ENCODE results near the gene HCRTR1.
A peak's percentile ranks its signal among the peaks of the same experiment; 100 is the strongest.

The HCRTR1 gene

GRCh38 chr1:31607360-31607759, 10.1 kb upstream of the HCRTR1 start:
- Histone ChIP-seq H3K79me2 (ENCODE audit: control insufficient read depth, insufficient read depth, low read length, unreplicated experiment) (no peaks in the 10 kb centered on the region), H3K4me3 (ENCODE audit: low read depth, low read length) (no peak overlapping the region)

GRCh38 chr1:31609514-31610118, 7.9 kb upstream of the HCRTR1 start:
- Histone ChIP-seq H3K4me1 (ENCODE audit: control insufficient read depth, insufficient read depth, low read length, unreplicated experiment) (peaks cover 4% of the 10 kb centered on the region), H3K79me2 (ENCODE audit: control insufficient read depth, insufficient read depth, low read length, unreplicated experiment) (no peaks in the 10 kb centered on the region), H3K36me3 (ENCODE audit: insufficient read depth, low read length) (no peaks in the 10 kb centered on the region), H3K4me3 (ENCODE audit: low read depth, low read length) (no peak overlapping the region), H3K27me3 (ENCODE audit: insufficient read depth, low read length) (no peaks in the 10 kb centered on the region), H3K27ac (ENCODE audit: low read depth, low read length) (no peak overlapping the region), H2AFZ (ENCODE audit: low read length, unreplicated experiment) (no peak overlapping the region)

More at GRCh38 chr1:31607360-31607759, 10.1 kb upstream of the HCRTR1 start:
- H3K27ac ChIP-seq (ENCODE audit: low read depth, low read length): no peak overlapping the region
- H2AFZ ChIP-seq (ENCODE audit: low read length, unreplicated experiment): no peak overlapping the region
- no peaks in the 10 kb centered on the region for H3K36me3 ChIP-seq (ENCODE audit: insufficient read depth, low read length)
- H3K27me3 ChIP-seq (ENCODE audit: insufficient read depth, low read length): no peaks in the 10 kb centered on the region
- no peaks in the 10 kb centered on the region for H3K4me1 ChIP-seq (ENCODE audit: control insufficient read depth, insufficient read depth, low read length, unreplicated experiment)

- H3K4me1 ChIP-seq (ENCODE audit: control insufficient read depth, insufficient read depth, low read length, unreplicated experiment): peaks cover 4% of the 10 kb centered on the region
- no peak overlapping the region for H3K4me3 ChIP-seq (ENCODE audit: low read depth, low read length)
- no peaks in the 10 kb centered on the region for H3K79me2 ChIP-seq (ENCODE audit: control insufficient read depth, insufficient read depth, low read length, unreplicated experiment)
- H2AFZ ChIP-seq (ENCODE audit: low read length, unreplicated experiment): no peak overlapping the region
- H3K27me3 ChIP-seq (ENCODE audit: insufficient read depth, low read length): peaks cover 23% of the 10 kb centered on the region
- H3K36me3 ChIP-seq (ENCODE audit: insufficient read depth, low read length): no peaks in the 10 kb centered on the region
- H3K27ac ChIP-seq (ENCODE audit: low read depth, low read length): no peak overlapping the region
These were observed 3.0 kb upstream of the HCRTR1 start for GRCh38 chr1:31614414-31615005.

GRCh38 chr1:31615414-31615813, 2.1 kb upstream of the HCRTR1 start:
- Histone ChIP-seq H3K27ac (ENCODE audit: low read depth, low read length) (no peak overlapping the region), H3K36me3 (ENCODE audit: insufficient read depth, low read length) (no peaks in the 10 kb centered on the region), H3K4me3 (ENCODE audit: low read depth, low read length) (no peak overlapping the region), H3K79me2 (ENCODE audit: control insufficient read depth, insufficient read depth, low read length, unreplicated experiment) (no peaks in the 10 kb centered on the region), H3K4me1 (ENCODE audit: control insufficient read depth, insufficient read depth, low read length, unreplicated experiment) (peaks cover 4% of the 10 kb centered on the region), H3K27me3 (ENCODE audit: insufficient read depth, low read length) (peaks cover 23% of the 10 kb centered on the region), H2AFZ (ENCODE audit: low read length, unreplicated experiment) (no peak overlapping the region)

- H3K27ac ChIP-seq (ENCODE audit: low read depth, low read length): no peak overlapping the region
- H3K4me3 ChIP-seq (ENCODE audit: low read depth, low read length): no peak overlapping the region
- H3K36me3 ChIP-seq (ENCODE audit: insufficient read depth, low read length): no peaks in the 10 kb centered on the region
- no peak overlapping the region for H2AFZ ChIP-seq (ENCODE audit: low read length, unreplicated experiment)
- H3K79me2 ChIP-seq (ENCODE audit: control insufficient read depth, insufficient read depth, low read length, unreplicated experiment): no peaks in the 10 kb centered on the region
- H3K27me3 ChIP-seq (ENCODE audit: insufficient read depth, low read length): peaks cover 23% of the 10 kb centered on the region
- H3K4me1 ChIP-seq (ENCODE audit: control insufficient read depth, insufficient read depth, low read length, unreplicated experiment): peaks cover 4% of the 10 kb centered on the region
These were observed 1.6 kb upstream of the HCRTR1 start for GRCh38 chr1:31615939-31616338.

GRCh38 chr1:31617916-31618746, 642 bp downstream of the HCRTR1 start:
- no peaks in the 10 kb centered on the region for H3K36me3 ChIP-seq (ENCODE audit: insufficient read depth, low read length)
- no peak overlapping the region for H3K27ac ChIP-seq (ENCODE audit: low read depth, low read length)
- H3K4me1 ChIP-seq (ENCODE audit: control insufficient read depth, insufficient read depth, low read length, unreplicated experiment): peaks cover 4% of the 10 kb centered on the region
- H3K79me2 ChIP-seq (ENCODE audit: control insufficient read depth, insufficient read depth, low read length, unreplicated experiment): no peaks in the 10 kb centered on the region
- H3K4me3 ChIP-seq (ENCODE audit: low read depth, low read length): peak overlapping the region; percentile 77
- H2AFZ ChIP-seq (ENCODE audit: low read length, unreplicated experiment): peak overlapping the region; percentile 42
- peaks cover 23% of the 10 kb centered on the region for H3K27me3 ChIP-seq (ENCODE audit: insufficient read depth, low read length)

GRCh38 chr1:31618916-31619846, 1.7 kb downstream of the HCRTR1 start:
- Histone ChIP-seq H3K36me3 (ENCODE audit: insufficient read depth, low read length) (no peaks in the 10 kb centered on the region), H3K4me1 (ENCODE audit: control insufficient read depth, insufficient read depth, low read length, unreplicated experiment) (peaks cover under 1% of the 10 kb centered on the region), H3K4me3 (ENCODE audit: low read depth, low read length) (no peak overlapping the region), H3K27me3 (ENCODE audit: insufficient read depth, low read length) (peaks cover 23% of the 10 kb centered on the region), H2AFZ (ENCODE audit: low read length, unreplicated experiment) (no peak overlapping the region), H3K27ac (ENCODE audit: low read depth, low read length) (no peak overlapping the region), H3K79me2 (ENCODE audit: control insufficient read depth, insufficient read depth, low read length, unreplicated experiment) (no peaks in the 10 kb centered on the region)

GRCh38 chr1:31620631-31621497, 3.4 kb downstream of the HCRTR1 start:
- Histone ChIP-seq H3K27ac (ENCODE audit: low read depth, low read length) (no peak overlapping the region), H3K79me2 (ENCODE audit: control insufficient read depth, insufficient read depth, low read length, unreplicated experiment) (no peaks in the 10 kb centered on the region), H3K4me3 (ENCODE audit: low read depth, low read length) (no peak overlapping the region), H3K36me3 (ENCODE audit: insufficient read depth, low read length) (no peaks in the 10 kb centered on the region), H2AFZ (ENCODE audit: low read length, unreplicated experiment) (no peak overlapping the region), H3K4me1 (ENCODE audit: control insufficient read depth, insufficient read depth, low read length, unreplicated experiment) (peaks cover 7% of the 10 kb centered on the region), H3K27me3 (ENCODE audit: insufficient read depth, low read length) (peaks cover 23% of the 10 kb centered on the region)

GRCh38 chr1:31621498-31621820, 4.0 kb downstream of the HCRTR1 start:
- Histone ChIP-seq H3K79me2 (ENCODE audit: control insufficient read depth, insufficient read depth, low read length, unreplicated experiment) (no peaks in the 10 kb centered on the region), H3K4me3 (ENCODE audit: low read depth, low read length) (no peak overlapping the region), H3K36me3 (ENCODE audit: insufficient read depth, low read length) (no peaks in the 10 kb centered on the region), H3K27ac (ENCODE audit: low read depth, low read length) (no peak overlapping the region), H3K4me1 (ENCODE audit: control insufficient read depth, insufficient read depth, low read length, unreplicated experiment) (peaks cover 13% of the 10 kb centered on the region), H3K27me3 (ENCODE audit: insufficient read depth, low read length) (peaks cover 23% of the 10 kb centered on the region), H2AFZ (ENCODE audit: low read length, unreplicated experiment) (no peak overlapping the region)

Data from ACC112 (cell line).